Liver (tissue), 9 donors: ENCODE data around the gene P4HA1. TPM values are rescaled to one million over a fixed set of nuclear protein-coding genes. Genes with fewer than 3 reads are reported as not detected.

Experiments
- DNase-seq: peaks from one replicate; pipeline ENCODE4 v3.0.0-alpha.2; 2017; ENCODE audit warnings: low spot score
- H3K27ac ChIP-seq, 2 donors: one replicate each; pipeline ENCODE4 v1.7.0; 2013; ENCODE audit warnings: inconsistent platforms in 2 of 2, low read length in 2 of 2, control low read depth in 1 of 2, low read depth in 1 of 2, mild to moderate bottlenecking in 1 of 2
- H3K27me3 ChIP-seq, 4 donors: one replicate each; pipeline versions ENCODE4 v1.6.1 to v1.7.0; 2013; ENCODE audit warnings: low read length in 3 of 4, inconsistent platforms in 1 of 4, mild to moderate bottlenecking in 1 of 4, moderate library complexity in 1 of 4; ENCODE audit not compliant: control insufficient read depth in 4 of 4, insufficient read depth in 4 of 4
- H3K36me3 ChIP-seq, 4 donors: one replicate each; pipeline versions ENCODE4 v1.6.1 to v1.7.0; 2013; ENCODE audit warnings: low read length in 3 of 4, mild to moderate bottlenecking in 3 of 4, low read depth in 1 of 4, moderate library complexity in 1 of 4; ENCODE audit not compliant: control insufficient read depth in 4 of 4, insufficient read depth in 3 of 4
- H3K4me1 ChIP-seq, 4 donors: one replicate each; pipeline versions ENCODE4 v1.6.1 to v1.7.0; 2013; ENCODE audit warnings: low read length in 3 of 4, mild to moderate bottlenecking in 3 of 4, moderate library complexity in 1 of 4; ENCODE audit not compliant: control insufficient read depth in 4 of 4, insufficient read depth in 4 of 4
- H3K4me3 ChIP-seq, 3 donors: one replicate each; pipeline versions ENCODE4 v1.6.1 to v1.7.0; 2013; ENCODE audit warnings: low read length in 3 of 3, control low read depth in 1 of 3, low read depth in 1 of 3, mild to moderate bottlenecking in 1 of 3
- H3K9ac ChIP-seq, 2 donors: one replicate each; pipeline ENCODE4 v1.7.0; 2013; ENCODE audit warnings: low read length in 2 of 2, mild to moderate bottlenecking in 2 of 2, moderate library complexity in 2 of 2, control low read depth in 1 of 2, low read depth in 1 of 2
- H3K9me3 ChIP-seq, 4 donors: one replicate each; pipeline versions ENCODE4 v1.6.1 to v1.7.0; 2013; ENCODE audit warnings: low read length in 3 of 4; ENCODE audit not compliant: control insufficient read depth in 4 of 4
- CTCF ChIP-seq: fragments of 150-350 bp; IDR thresholded peaks from 2 replicates; pipeline ENCODE4 v1.5.1; 2017; ENCODE audit warnings: improper control_type of control experiment, low read depth, low read length; ENCODE audit not compliant: missing input control
- EGR1 ChIP-seq, 2 donors: IDR thresholded peaks; 2 replicates each; pipeline ENCODE4 v1.6.1; 2016 to 2018; ENCODE audit warnings: antibody characterized with exemption in 2 of 2, low read depth in 2 of 2
- FOXA1 ChIP-seq: IDR thresholded peaks from 2 replicates; pipeline ENCODE4 v1.6.1; 2016; ENCODE audit warnings: antibody characterized with exemption
- GABPA ChIP-seq, 2 donors: IDR thresholded peaks in 1 of 2; conservative IDR thresholded peaks in 1 of 2; 2 replicates each; pipeline ENCODE4 v1.6.1; 2016; ENCODE audit warnings: antibody characterized with exemption in 2 of 2, mild to moderate bottlenecking in 1 of 2, moderate library complexity in 1 of 2
- HNF4A ChIP-seq, 2 donors: conservative IDR thresholded peaks; 2 replicates each; pipeline ENCODE4 v1.6.1; 2016; ENCODE audit warnings: antibody characterized with exemption in 2 of 2, mild to moderate bottlenecking in 2 of 2
- HNF4G ChIP-seq: IDR thresholded peaks from 2 replicates; pipeline ENCODE4 v1.6.1; 2016; ENCODE audit warnings: antibody characterized with exemption
- JUND ChIP-seq, 2 donors: IDR thresholded peaks; 2 replicates each; pipeline ENCODE4 v1.6.1; 2016; ENCODE audit warnings: antibody characterized with exemption in 2 of 2
- MAX ChIP-seq: IDR thresholded peaks from 2 replicates; pipeline ENCODE4 v1.6.1; 2016; ENCODE audit warnings: antibody characterized with exemption
- NR2F2 ChIP-seq: IDR thresholded peaks from 2 replicates; pipeline ENCODE4 v1.6.1; 2016; ENCODE audit warnings: antibody characterized with exemption
- RAD21 ChIP-seq, 2 donors: IDR thresholded peaks; 2 replicates each; pipeline ENCODE4 v1.6.1; 2016; ENCODE audit warnings: antibody characterized with exemption in 2 of 2, mild to moderate bottlenecking in 2 of 2
- REST ChIP-seq: IDR thresholded peaks from 2 replicates; pipeline ENCODE4 v1.6.1; 2016; ENCODE audit warnings: antibody characterized with exemption, mild to moderate bottlenecking
- RXRA ChIP-seq, 2 donors: IDR thresholded peaks; 2 replicates each; pipeline ENCODE4 v1.6.1; 2017 to 2018; ENCODE audit warnings: antibody characterized with exemption in 2 of 2, mild to moderate bottlenecking in 1 of 2
- SP1 ChIP-seq: IDR thresholded peaks from 2 replicates; pipeline ENCODE4 v1.6.1; 2018; ENCODE audit warnings: antibody characterized with exemption, mild to moderate bottlenecking
- TAF1 ChIP-seq: conservative IDR thresholded peaks from 2 replicates; pipeline ENCODE4 v1.6.1; 2016; ENCODE audit warnings: antibody characterized with exemption, mild to moderate bottlenecking
- YY1 ChIP-seq: IDR thresholded peaks from 2 replicates; pipeline ENCODE4 v1.6.1; 2016; ENCODE audit warnings: antibody characterized with exemption, mild to moderate bottlenecking
- WGBS: extraction: QIAGEN DNeasy Blood & Tissue Kit; methylation state at CpG from one replicate; pipeline ENCODE4 v1.1.7; 2013; 5-methylcytosine and 5-hydroxymethylcytosine counted together
- polyA plus RNA-seq, 2 donors: library from polyadenylated mRNA; stranded (reverse) in 1 of 2; unstranded in 1 of 2; fragments of 200-250 nt in 1 of 2; fragments of >200 nt in 1 of 2; fragmentation: Nextera tagmentation in 1 of 2; extraction: Ambion mirVana in 1 of 2; gene quantifications; one replicate each; pipeline versions ENCODE4 v1.2.1 to v1.2.3, GENCODE V29; 2013 to 2015
- total RNA-seq, 2 donors: library from RNA; depleted of rRNA; stranded (reverse); fragments of >200 nt; gene quantifications; one replicate each; pipeline ENCODE4 v1.2.3, GENCODE V29; 2014
- TF ChIP-seq, protein P1 (sequence below): IDR thresholded peaks from 2 replicates; pipeline ENCODE4 v1.6.1; 2016; ENCODE audit warnings: antibody characterized with exemption
- TF ChIP-seq, protein P2 (sequence below): IDR thresholded peaks from 2 replicates; pipeline ENCODE4 v1.6.1; 2016; ENCODE audit warnings: antibody characterized with exemption
- donor health status: healthy.
- donor health status: healthy.
- donor health status: healthy.
- donor health status: healthy.
- donor health status: healthy.

P4HA1 gene
- total and polyA plus RNA-seq, 4 donors: 6.1 to 63.7 (median 23.7) TPM

DNA sequence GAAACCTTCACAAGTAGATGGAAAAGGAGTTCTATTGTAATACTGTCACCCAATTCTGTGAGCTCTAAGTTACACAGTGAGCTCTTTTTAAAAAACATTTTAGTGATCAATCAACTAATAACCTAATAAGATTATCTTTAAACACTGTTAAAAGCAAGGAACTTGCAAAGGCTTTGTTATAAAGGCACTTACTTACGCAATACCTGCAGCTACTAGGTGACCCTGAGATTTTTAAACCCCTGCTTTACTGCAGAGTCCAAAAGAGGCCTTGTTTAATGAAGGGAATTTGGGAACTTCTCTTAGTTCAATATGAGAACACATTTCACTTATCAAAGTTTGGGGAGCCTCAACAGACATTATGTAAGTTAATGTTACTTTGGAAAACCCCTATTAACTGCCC lies 53.3 kb downstream of the P4HA1 start:
- Histone ChIP-seq H3K4me3 (no peak overlapping the region), H3K9ac (no peak overlapping the region), H3K9me3 (no peaks in the 10 kb centered on the region), H3K4me1 (peaks cover 0 to 4% (median 0%) of the 10 kb centered on the region in 4 donors), H3K27me3 (no peaks in the 10 kb centered on the region), H3K27ac (no peak overlapping the region), H3K36me3 (peaks cover 11 to 31% (median 27%) of the 10 kb centered on the region in 4 donors)
- 100% methylated on average over 1 of the region's 1 CpG for WGBS
- no peak for TF ChIP-seq FOXA1
- no peak for TF ChIP-seq HNF4A (conservative IDR thresholded peaks at IDR 0.05)
- no peak for TF ChIP-seq YY1
- TF ChIP-seq, protein P1, sequence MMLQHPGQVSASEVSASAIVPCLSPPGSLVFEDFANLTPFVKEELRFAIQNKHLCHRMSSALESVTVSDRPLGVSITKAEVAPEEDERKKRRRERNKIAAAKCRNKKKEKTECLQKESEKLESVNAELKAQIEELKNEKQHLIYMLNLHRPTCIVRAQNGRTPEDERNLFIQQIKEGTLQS: no peak
- TF ChIP-seq GABPA (IDR thresholded peaks at IDR 0.05 in 1 of 2, conservative IDR thresholded peaks at IDR 0.05 in 1 of 2): no peak
- TF ChIP-seq EGR1 (IDR thresholded peaks at IDR 0.05; ENCODE audit: low read depth in 2 of 2): no peak
- no peak for DNase-seq

DNA sequence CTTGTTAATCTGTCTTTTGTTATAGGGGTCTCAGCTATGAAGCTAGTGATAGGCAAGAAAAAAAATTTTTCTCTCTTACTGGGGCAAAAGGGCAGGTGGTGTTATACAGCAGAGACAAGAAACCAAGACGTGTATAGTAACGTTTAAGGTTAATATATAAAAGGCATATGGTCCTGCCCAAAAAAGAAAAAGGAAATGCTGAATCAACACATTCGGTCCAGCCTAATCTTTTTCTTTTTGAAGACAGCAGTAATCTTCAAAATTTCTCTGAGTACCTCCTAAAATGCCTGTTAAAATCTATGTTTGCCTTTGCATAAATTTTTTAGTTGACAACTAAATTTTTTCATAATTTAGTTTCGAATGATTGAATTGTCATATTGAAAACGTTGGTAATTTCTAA lies 54.5 kb downstream of the P4HA1 start:
- 91% methylated on average over 5 of the region's 5 CpGs for WGBS
- Histone ChIP-seq H3K9me3 (no peaks in the 10 kb centered on the region), H3K9ac (no peak overlapping the region), H3K4me3 (no peak overlapping the region), H3K27ac (no peak overlapping the region), H3K27me3 (no peaks in the 10 kb centered on the region), H3K4me1 (peaks cover 0 to 4% (median 0%) of the 10 kb centered on the region in 4 donors), H3K36me3 (peaks cover 11 to 27% (median 25%) of the 10 kb centered on the region in 4 donors)
- TF ChIP-seq CTCF: no peak
- TF ChIP-seq HNF4G: no peak
- TF ChIP-seq GABPA (IDR thresholded peaks at IDR 0.05 in 1 of 2, conservative IDR thresholded peaks at IDR 0.05 in 1 of 2): no peak
- no peak for TF ChIP-seq TAF1
- no peak for TF ChIP-seq NR2F2
- TF ChIP-seq, protein P1: no peak
- TF ChIP-seq YY1: no peak
- TF ChIP-seq EGR1 (IDR thresholded peaks at IDR 0.05; ENCODE audit: low read depth in 2 of 2): no peak
- TF ChIP-seq RAD21 (IDR thresholded peaks at IDR 0.05): no peak
- TF ChIP-seq SP1: no peak
- no peak for TF ChIP-seq RXRA (IDR thresholded peaks at IDR 0.05)
- no peak for TF ChIP-seq REST
- TF ChIP-seq FOXA1: no peak
- no peak for TF ChIP-seq MAX
- TF ChIP-seq JUND (IDR thresholded peaks at IDR 0.05): no peak
- TF ChIP-seq, protein P2, sequence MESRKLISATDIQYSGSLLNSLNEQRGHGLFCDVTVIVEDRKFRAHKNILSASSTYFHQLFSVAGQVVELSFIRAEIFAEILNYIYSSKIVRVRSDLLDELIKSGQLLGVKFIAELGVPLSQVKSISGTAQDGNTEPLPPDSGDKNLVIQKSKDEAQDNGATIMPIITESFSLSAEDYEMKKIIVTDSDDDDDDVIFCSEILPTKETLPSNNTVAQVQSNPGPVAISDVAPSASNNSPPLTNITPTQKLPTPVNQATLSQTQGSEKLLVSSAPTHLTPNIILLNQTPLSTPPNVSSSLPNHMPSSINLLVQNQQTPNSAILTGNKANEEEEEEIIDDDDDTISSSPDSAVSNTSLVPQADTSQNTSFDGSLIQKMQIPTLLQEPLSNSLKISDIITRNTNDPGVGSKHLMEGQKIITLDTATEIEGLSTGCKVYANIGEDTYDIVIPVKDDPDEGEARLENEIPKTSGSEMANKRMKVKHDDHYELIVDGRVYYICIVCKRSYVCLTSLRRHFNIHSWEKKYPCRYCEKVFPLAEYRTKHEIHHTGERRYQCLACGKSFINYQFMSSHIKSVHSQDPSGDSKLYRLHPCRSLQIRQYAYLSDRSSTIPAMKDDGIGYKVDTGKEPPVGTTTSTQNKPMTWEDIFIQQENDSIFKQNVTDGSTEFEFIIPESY: no peak
- no peak for DNase-seq
